Parathyroid adenoma (tissue), 2 donors: ENCODE results near the gene TGFB1.
"Not testable (repeated sequence)": the region's sequence is repeated elsewhere in the genome, so short reads cannot be mapped to it uniquely, and the experiment has no call there.

ENCODE experiments used
- H2AFZ ChIP-seq: fragments of 300-600 bp; sonication (generic); one replicate; pipeline ENCODE4 v1.7.0; 2017; ENCODE audit warnings: antibody characterized with exemption, mild to moderate bottlenecking
- H3K27ac ChIP-seq: fragments of 300-600 bp; sonication (generic); one replicate; pipeline ENCODE4 v1.7.0; 2017
- H3K27me3 ChIP-seq: fragments of 300-600 bp; sonication (generic); one replicate; pipeline ENCODE4 v1.7.0; 2017; ENCODE audit warnings: low read length; ENCODE audit not compliant: control insufficient read depth, insufficient read depth
- H3K36me3 ChIP-seq: fragments of 300-600 bp; sonication (generic); one replicate; pipeline ENCODE4 v1.7.0; 2017; ENCODE audit warnings: low read length; ENCODE audit not compliant: control insufficient read depth, insufficient read depth
- H3K4me1 ChIP-seq: fragments of 300-600 bp; sonication (generic); one replicate; pipeline ENCODE4 v1.7.0; 2017; ENCODE audit warnings: control low read depth
- H3K4me2 ChIP-seq: fragments of 300-600 bp; sonication (generic); one replicate; pipeline ENCODE4 v1.7.0; 2017; ENCODE audit warnings: low read length
- H3K4me3 ChIP-seq: fragments of 300-600 bp; sonication (generic); one replicate; pipeline ENCODE4 v1.7.0; 2017; ENCODE audit warnings: low read depth, low read length
- H3K79me2 ChIP-seq: fragments of 300-600 bp; sonication (generic); one replicate; pipeline ENCODE4 v1.7.0; 2017; ENCODE audit warnings: control low read depth
- H3K9ac ChIP-seq: fragments of 300-600 bp; sonication (generic); one replicate; pipeline ENCODE4 v1.7.0; 2017; ENCODE audit warnings: mild to moderate bottlenecking
- H3K9me3 ChIP-seq: fragments of 300-600 bp; sonication (generic); one replicate; pipeline ENCODE4 v1.7.0; 2017; ENCODE audit warnings: low read length; ENCODE audit not compliant: control insufficient read depth
- CTCF ChIP-seq: fragments of 300-600 bp; sonication (generic); IDR thresholded peaks from one replicate; pipeline ENCODE4 v1.7.0; 2017; ENCODE audit warnings: antibody characterized with exemption, mild to moderate bottlenecking
- donor health status: primary hyperparathyroidism.

Gene TGFB1

GRCh38 chr19:41295499-41295898 is 58.2 kb downstream of the TGFB1 start:
- peaks cover 34% of the 10 kb centered on the region for H3K79me2 ChIP-seq
- H3K9ac ChIP-seq, result no peak overlapping the region
- no peak overlapping the region for H2AFZ ChIP-seq
- no peak overlapping the region for H3K27ac ChIP-seq
- no peaks in the 10 kb centered on the region for H3K36me3 ChIP-seq
- H3K4me1 ChIP-seq, result peaks cover 30% of the 10 kb centered on the region
- H3K4me2 ChIP-seq, result no peak overlapping the region
- no peak for TF ChIP-seq CTCF
- no peaks in the 10 kb centered on the region for H3K27me3 ChIP-seq
- H3K9me3 ChIP-seq, result no peaks in the 10 kb centered on the region
- no peak overlapping the region for H3K4me3 ChIP-seq

GRCh38 chr19:41294393-41294792 is 59.3 kb downstream of the TGFB1 start:
- no peak overlapping the region for H2AFZ ChIP-seq
- TF ChIP-seq CTCF, result no peak
- peaks cover 25% of the 10 kb centered on the region for H3K4me1 ChIP-seq
- H3K27ac ChIP-seq, result no peak overlapping the region
- no peaks in the 10 kb centered on the region for H3K27me3 ChIP-seq
- peaks cover 37% of the 10 kb centered on the region for H3K79me2 ChIP-seq
- H3K4me2 ChIP-seq, result no peak overlapping the region
- no peaks in the 10 kb centered on the region for H3K36me3 ChIP-seq
- no peak overlapping the region for H3K4me3 ChIP-seq
- no peaks in the 10 kb centered on the region for H3K9me3 ChIP-seq
- H3K9ac ChIP-seq, result no peak overlapping the region

GRCh38 chr19:41289814-41290213 is 63.9 kb downstream of the TGFB1 start:
- peaks cover 41% of the 10 kb centered on the region for H3K79me2 ChIP-seq
- not testable (repeated sequence) for H3K36me3 ChIP-seq, H3K4me2 ChIP-seq, H2AFZ ChIP-seq, H3K4me3 ChIP-seq, H3K4me1 ChIP-seq, H3K27ac ChIP-seq, H3K9ac ChIP-seq, H3K27me3 ChIP-seq, H3K9me3 ChIP-seq

GRCh38 chr19:41288673-41289530 is 64.8 kb downstream of the TGFB1 start:
- Histone ChIP-seq H3K79me2 (peaks cover 37% of the 10 kb centered on the region), H3K9me3 (no peaks in the 10 kb centered on the region), H3K4me2 (no peak overlapping the region), H3K4me3 (no peak overlapping the region), H3K4me1 (peaks cover 3% of the 10 kb centered on the region), H3K9ac (no peak overlapping the region), H3K27ac (no peak overlapping the region), H2AFZ (no peak overlapping the region), H3K27me3 (no peaks in the 10 kb centered on the region), H3K36me3 (no peaks in the 10 kb centered on the region)
- TF ChIP-seq CTCF, result no peak
